Coronary artery (tissue), 2 donors: ENCODE results near the gene S100A2.

Experiments used
- DNase-seq: peaks from one replicate; pipeline ENCODE4 v3.0.0-alpha.2; 2017; ENCODE audit warnings: low spot score
- H3K27ac ChIP-seq, 2 donors: fragments of 200-600 bp; sonication (generic); one replicate each; pipeline ENCODE4 v1.5.1; 2016 to 2019
- H3K4me3 ChIP-seq: fragments of 200-600 bp; sonication (generic); 2 replicates; pipeline ENCODE4 v1.5.1; 2016; ENCODE audit warnings: mild to moderate bottlenecking, moderate library complexity
- CTCF ChIP-seq: fragments of 200-600 bp; sonication (generic); IDR thresholded peaks from one replicate; pipeline ENCODE4 v1.5.1; 2019; ENCODE audit warnings: antibody characterized with exemption

S100A2 gene

GRCh38 chr1:153535242-153536011 lies 30.2 kb downstream of the S100A2 start, which contains the start of gene S100A6:
S100A6 (minus strand) TSS chr1:153535991; CDS start chr1:153535339, 652 bp downstream.
- peak within 1 kb of the TSS; percentile 98 to 99 for H3K27ac ChIP-seq
- peak within 1 kb of the TSS; percentile 90 for H3K4me3 ChIP-seq
- TF ChIP-seq CTCF: no peak
- DNase-seq: peak; percentile 90

GRCh38 chr1:153534925-153535241 lies 30.8 kb downstream of the S100A2 start:
- H3K27ac ChIP-seq: peak overlapping the region; percentile 98 to 99
- DNase-seq: no peak

GRCh38 chr1:153534226-153534924 lies 31.3 kb downstream of the S100A2 start:
- no peak for DNase-seq
- H3K4me3 ChIP-seq: peak overlapping the region; percentile 90
- TF ChIP-seq CTCF: no peak
- peak overlapping the region; percentile 98 to 99 for H3K27ac ChIP-seq

More at GRCh38 chr1:153534925-153535241, 30.8 kb downstream of the S100A2 start:
- no peak for TF ChIP-seq CTCF
- peak overlapping the region; percentile 90 for H3K4me3 ChIP-seq

- peak; percentile 88 for DNase-seq
- H3K4me3 ChIP-seq: peak overlapping the region; percentile 90
- no peak for TF ChIP-seq CTCF
- H3K27ac ChIP-seq: peak overlapping the region; percentile 98 to 99
These were observed 31.9 kb downstream of the S100A2 start for GRCh38 chr1:153533689-153534201.

GRCh38 chr1:153532769-153533599 lies 32.7 kb downstream of the S100A2 start:
- peak overlapping the region; percentile 98 to 99 for H3K27ac ChIP-seq
- TF ChIP-seq CTCF: peak; percentile 71
- peak; percentile 93 for DNase-seq
- peak overlapping the region; percentile 90 for H3K4me3 ChIP-seq

- no peak for TF ChIP-seq CTCF
- H3K4me3 ChIP-seq: no peak overlapping the region
- DNase-seq: no peak
- peak overlapping the region; percentile 50 to 99 for H3K27ac ChIP-seq
These were observed 33.5 kb downstream of the S100A2 start for GRCh38 chr1:153532181-153532580.
